Skeletal muscle tissue (tissue), 4 donors: ENCODE data around the gene SMPDL3B. TPM values are rescaled to one million over a fixed set of nuclear protein-coding genes. Genes with fewer than 3 reads are reported as not detected.
"Not testable (repeated sequence)": the region's sequence is repeated elsewhere in the genome, so short reads cannot be mapped to it uniquely, and the experiment has no call there.

ENCODE experiments used
- H3K27ac ChIP-seq: one replicate; pipeline ENCODE4 v1.7.0; 2013; ENCODE audit warnings: mild to moderate bottlenecking, low read depth, low read length, inconsistent platforms
- H3K27me3 ChIP-seq, 3 donors: one replicate each; pipeline ENCODE4 v1.7.0; 2013; ENCODE audit warnings: low read length in 3 of 3; ENCODE audit not compliant: control insufficient read depth in 3 of 3, insufficient read depth in 3 of 3
- H3K36me3 ChIP-seq, 3 donors: one replicate each; pipeline ENCODE4 v1.7.0; 2013; ENCODE audit warnings: low read length in 3 of 3; ENCODE audit not compliant: control insufficient read depth in 3 of 3, insufficient read depth in 3 of 3
- H3K4me1 ChIP-seq, 3 donors: one replicate each; pipeline ENCODE4 v1.7.0; 2013; ENCODE audit warnings: low read length in 3 of 3, mild to moderate bottlenecking in 3 of 3; ENCODE audit not compliant: control insufficient read depth in 3 of 3, insufficient read depth in 3 of 3
- H3K4me3 ChIP-seq, 3 donors: one replicate each; pipeline ENCODE4 v1.7.0; 2013; ENCODE audit warnings: low read length in 3 of 3
- H3K9ac ChIP-seq, 3 donors: one replicate each; pipeline ENCODE4 v1.7.0; 2013; ENCODE audit warnings: low read length in 3 of 3, mild to moderate bottlenecking in 3 of 3, moderate library complexity in 2 of 3, low read depth in 1 of 3
- H3K9me3 ChIP-seq, 3 donors: one replicate each; pipeline ENCODE4 v1.7.0; 2013; ENCODE audit warnings: low read length in 3 of 3; ENCODE audit not compliant: control insufficient read depth in 3 of 3
- total RNA-seq: library from RNA; depleted of rRNA; stranded (reverse); fragments of >200 nt; gene quantifications from one replicate; pipeline ENCODE4 v1.2.3, GENCODE V29; 2014
- donor health status: Osteomylitis.

The SMPDL3B gene
- total RNA-seq, 1 donor from 2014 or later = not detected

DNA sequence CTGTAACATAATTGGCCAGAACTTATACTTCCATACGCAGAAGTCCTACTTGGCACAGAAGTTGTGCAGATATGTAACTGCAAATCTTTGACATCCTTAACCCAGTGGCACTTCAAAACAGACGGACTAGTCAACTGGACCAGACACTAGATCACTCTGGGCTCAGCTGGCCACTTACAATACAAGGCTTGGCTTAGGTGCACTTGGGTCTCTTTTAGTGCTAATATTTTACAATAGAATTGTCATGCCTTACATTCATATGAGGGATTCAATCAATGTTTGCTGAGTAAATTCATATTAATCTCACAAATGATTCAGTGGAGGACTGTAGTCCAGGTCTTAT, 45.0 kb downstream of the SMPDL3B start:
- H3K9ac ChIP-seq = no peak overlapping the region
- peaks cover 0 to 12% (median 6%) of the 10 kb centered on the region in 3 donors for H3K36me3 ChIP-seq
- H3K27ac ChIP-seq = no peak overlapping the region
- H3K4me3 ChIP-seq = no peak overlapping the region
- H3K4me1 ChIP-seq = peaks cover 0 to 2% (median 0%) of the 10 kb centered on the region in 3 donors
- no peaks in the 10 kb centered on the region for H3K9me3 ChIP-seq
- no peaks in the 10 kb centered on the region for H3K27me3 ChIP-seq

- Histone ChIP-seq H3K4me1 (peaks cover 0 to 2% (median 0%) of the 10 kb centered on the region in 3 donors), H3K27me3 (no peaks in the 10 kb centered on the region), H3K9me3 (no peaks in the 10 kb centered on the region), H3K27ac (no peak overlapping the region), H3K36me3 (peaks cover 0 to 12% (median 6%) of the 10 kb centered on the region in 3 donors), H3K9ac (no peak overlapping the region), H3K4me3 (no peak overlapping the region)
Measured at GRCh38 chr1:27980216-27980845, 45.5 kb downstream of the SMPDL3B start.

DNA sequence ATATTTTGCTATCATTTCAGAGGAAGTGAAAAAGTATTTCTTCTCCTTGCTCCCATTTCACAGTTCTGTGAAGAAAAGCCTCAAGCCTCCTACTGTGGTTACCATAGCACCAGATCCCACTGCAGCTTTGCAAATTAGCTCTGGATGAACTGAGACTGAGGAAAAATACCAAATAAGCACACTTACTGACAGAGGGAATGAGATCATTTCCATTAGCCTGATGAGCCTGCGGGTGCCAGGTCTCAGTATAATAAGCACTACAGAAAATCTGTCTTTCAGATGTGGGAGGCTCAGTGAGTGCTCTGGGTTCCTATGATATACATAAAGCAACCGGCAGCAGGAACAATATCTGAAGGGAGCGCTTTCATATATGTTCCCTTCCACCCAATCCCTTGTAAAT, 46.3 kb downstream of the SMPDL3B start:
- Histone ChIP-seq H3K9ac (no peak overlapping the region), H3K4me1 (peaks cover 0 to 2% (median 0%) of the 10 kb centered on the region in 3 donors), H3K27ac (no peak overlapping the region), H3K4me3 (no peak overlapping the region), H3K27me3 (no peaks in the 10 kb centered on the region), H3K9me3 (no peaks in the 10 kb centered on the region), H3K36me3 (peaks cover 0 to 12% (median 6%) of the 10 kb centered on the region in 3 donors)

GRCh38 chr1:27990920-27991537, 56.2 kb downstream of the SMPDL3B start:
- no peak overlapping the region for H3K9ac ChIP-seq
- no peak overlapping the region for H3K27ac ChIP-seq
- H3K9me3 ChIP-seq = no peaks in the 10 kb centered on the region
- no peaks in the 10 kb centered on the region for H3K4me1 ChIP-seq
- no peak overlapping the region for H3K4me3 ChIP-seq
- H3K27me3 ChIP-seq = no peaks in the 10 kb centered on the region
- H3K36me3 ChIP-seq = peaks cover 29 to 64% (median 46%) of the 10 kb centered on the region in 3 donors

- H3K27ac ChIP-seq = no peak overlapping the region
- no peaks in the 10 kb centered on the region for H3K9me3 ChIP-seq
- peaks cover 34 to 66% (median 49%) of the 10 kb centered on the region in 3 donors for H3K36me3 ChIP-seq
- no peaks in the 10 kb centered on the region for H3K4me1 ChIP-seq
- no peak overlapping the region for H3K9ac ChIP-seq
- no peaks in the 10 kb centered on the region for H3K27me3 ChIP-seq
- H3K4me3 ChIP-seq = no peak overlapping the region
Measured at GRCh38 chr1:27992276-27992675, 57.5 kb downstream of the SMPDL3B start.

DNA sequence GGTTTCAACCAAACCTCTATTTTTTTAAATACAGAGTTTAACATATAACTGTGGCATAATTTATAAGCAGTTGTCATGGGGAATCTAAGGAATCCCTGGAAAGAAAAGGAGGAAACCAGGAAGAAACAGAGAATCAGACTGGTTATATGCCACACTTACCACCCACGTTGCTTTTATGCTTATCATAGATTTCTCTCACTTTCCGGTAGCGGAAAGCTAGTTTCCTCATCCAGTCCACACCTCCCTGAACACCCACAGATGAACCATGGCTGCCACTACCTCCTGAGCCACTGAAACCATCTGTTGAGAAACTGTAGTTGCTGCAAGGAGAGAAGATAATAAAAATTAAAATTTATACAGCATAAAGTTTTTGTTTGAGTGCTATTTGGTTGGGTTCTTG, 58.4 kb downstream of the SMPDL3B start:
- Histone ChIP-seq H3K36me3 (peaks cover 40 to 66% (median 54%) of the 10 kb centered on the region in 3 donors), H3K4me1 (no peaks in the 10 kb centered on the region), H3K9me3 (no peaks in the 10 kb centered on the region), H3K27ac (no peak overlapping the region), H3K27me3 (no peaks in the 10 kb centered on the region), H3K9ac (no peak overlapping the region), H3K4me3 (no peak overlapping the region)

- Histone ChIP-seq H3K36me3 (peaks cover 36 to 61% (median 55%) of the 10 kb centered on the region in 3 donors), H3K27ac (no peak overlapping the region), H3K9me3 (no peaks in the 10 kb centered on the region), H3K4me3 (no peak overlapping the region), H3K27me3 (no peaks in the 10 kb centered on the region), H3K4me1 (no peaks in the 10 kb centered on the region), H3K9ac (no peak overlapping the region)
Measured at GRCh38 chr1:27994060-27994459, 59.3 kb downstream of the SMPDL3B start.

DNA sequence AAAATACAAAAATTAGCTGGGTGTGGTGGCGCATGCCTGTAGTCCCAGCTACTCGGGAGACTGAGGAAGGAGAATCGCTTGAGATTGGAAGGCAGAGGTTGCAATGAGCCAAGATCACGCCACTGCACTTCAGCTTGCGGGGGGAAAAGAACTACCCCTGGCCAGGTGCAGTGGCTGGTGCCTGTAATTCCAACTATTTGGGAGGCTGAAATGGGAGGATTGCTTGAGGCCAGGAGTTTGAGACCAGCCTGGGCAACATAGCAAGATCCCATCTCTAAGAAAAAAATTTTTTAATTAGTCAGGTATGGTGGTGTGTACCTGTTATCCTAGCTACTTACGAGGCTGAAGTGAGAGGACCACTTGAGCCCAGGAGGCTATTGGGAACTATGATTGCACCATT, 59.7 kb downstream of the SMPDL3B start:
- not testable (repeated sequence) for H3K9me3 ChIP-seq, H3K4me1 ChIP-seq, H3K4me3 ChIP-seq, H3K9ac ChIP-seq, H3K27me3 ChIP-seq, H3K27ac ChIP-seq
- peaks cover 35 to 59% (median 55%) of the 10 kb centered on the region in 3 donors for H3K36me3 ChIP-seq

- Histone ChIP-seq H3K27me3 (no peaks in the 10 kb centered on the region), H3K4me1 (no peaks in the 10 kb centered on the region), H3K27ac (no peak overlapping the region), H3K9ac (no peak overlapping the region), H3K36me3 (peaks cover 34 to 45% (median 44%) of the 10 kb centered on the region in 3 donors), H3K9me3 (no peaks in the 10 kb centered on the region), H3K4me3 (no peak overlapping the region)
Measured at GRCh38 chr1:27999055-27999454, 64.3 kb downstream of the SMPDL3B start.

DNA sequence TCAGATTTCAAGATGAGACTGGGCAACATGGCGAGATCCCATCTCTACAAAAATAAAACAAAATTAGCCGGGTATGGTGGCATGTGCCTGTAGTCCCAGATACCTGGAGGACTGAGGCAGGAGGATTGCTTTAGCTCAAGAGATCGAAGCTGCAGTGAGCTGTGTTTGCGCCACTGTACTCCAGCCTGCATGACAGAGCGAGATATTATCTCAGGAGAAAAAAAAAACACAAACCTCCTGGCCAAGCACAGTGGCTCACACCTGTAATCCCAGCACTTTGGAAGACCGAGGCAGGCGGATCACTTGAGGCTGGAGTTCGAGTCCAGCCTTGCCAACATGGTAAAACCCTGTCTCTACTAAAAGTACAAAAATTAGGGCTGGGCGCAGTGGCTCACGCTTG, 67.8 kb downstream of the SMPDL3B start:
- Histone ChIP-seq H3K9me3 (no peaks in the 10 kb centered on the region), H3K4me3 (no peak overlapping the region), H3K27me3 (no peaks in the 10 kb centered on the region), H3K36me3 (peaks cover 29 to 41% (median 32%) of the 10 kb centered on the region in 3 donors), H3K27ac (no peak overlapping the region), H3K9ac (no peak overlapping the region), H3K4me1 (no peaks in the 10 kb centered on the region)
